Hepatocyte (in vitro differentiated cells): ENCODE results near the gene PBX3. TPM values are rescaled to one million over a fixed set of nuclear protein-coding genes. Genes with fewer than 3 reads are reported as not detected.

ENCODE experiments used
- DNase-seq: peaks from one replicate; pipeline ENCODE4 v3.0.0-alpha.2; 2016; ENCODE audit warnings: low spot score
- H2AFZ ChIP-seq: fragments of 200-600 bp; sonication (generic); 2 replicates; pipeline ENCODE4 v1.6.0; 2016; ENCODE audit warnings: antibody characterized with exemption, mild to moderate bottlenecking
- H3K27ac ChIP-seq: fragments of 200-600 bp; sonication (generic); 2 replicates; pipeline ENCODE4 v1.5.1; 2016; ENCODE audit warnings: mild to moderate bottlenecking
- H3K27me3 ChIP-seq: fragments of 200-600 bp; sonication (generic); 2 replicates; pipeline ENCODE4 v1.6.1; 2016
- H3K36me3 ChIP-seq: fragments of 200-600 bp; sonication (generic); replicated peaks from 2 replicates; pipeline ENCODE4 v1.5.1; 2016; ENCODE audit warnings: low read depth; ENCODE audit not compliant: insufficient read depth
- H3K4me1 ChIP-seq: fragments of 200-600 bp; sonication (generic); 2 replicates; pipeline ENCODE4 v1.5.1; 2016; ENCODE audit warnings: mild to moderate bottlenecking, moderate library complexity; ENCODE audit not compliant: insufficient read depth
- H3K4me2 ChIP-seq: fragments of 200-600 bp; sonication (generic); 2 replicates; pipeline ENCODE4 v1.6.0; 2016
- H3K4me3 ChIP-seq: fragments of 200-600 bp; sonication (generic); 2 replicates; pipeline ENCODE4 v1.5.1; 2016; ENCODE audit warnings: mild to moderate bottlenecking
- H3K79me2 ChIP-seq: fragments of 200-600 bp; sonication (generic); 2 replicates; pipeline ENCODE4 v1.6.0; 2017; ENCODE audit warnings: mild to moderate bottlenecking
- H3K9me2 ChIP-seq: fragments of 200-600 bp; sonication (generic); replicated peaks from 2 replicates; pipeline ENCODE4 v1.6.0; 2017; ENCODE audit warnings: mild to moderate bottlenecking; ENCODE audit not compliant: insufficient read depth
- H3K9me3 ChIP-seq: fragments of 200-600 bp; sonication (generic); 2 replicates; pipeline ENCODE4 v1.5.1; 2016; ENCODE audit warnings: low read depth, mild to moderate bottlenecking
- H4K20me1 ChIP-seq: fragments of 200-600 bp; sonication (generic); 2 replicates; pipeline ENCODE4 v1.6.0; 2016; ENCODE audit warnings: mild to moderate bottlenecking; ENCODE audit not compliant: insufficient read depth, poor library complexity, severe bottlenecking
- EZH2 ChIP-seq: fragments of 200-600 bp; sonication (generic); IDR thresholded peaks from 2 replicates; pipeline ENCODE4 v1.6.1; 2016; ENCODE audit warnings: antibody characterized with exemption, mild to moderate bottlenecking, borderline replicate concordance
- EZH2phosphoT487 ChIP-seq: fragments of 200-600 bp; sonication (generic); IDR thresholded peaks from one replicate; pipeline ENCODE4 v1.6.1; 2018; ENCODE audit warnings: antibody characterized with exemption, mild to moderate bottlenecking, low read depth, moderate library complexity; ENCODE audit not compliant: unreplicated experiment, severe bottlenecking
- WGBS: methylation state at CpG from one replicate; pipeline ENCODE4 v1.1.6; 2016; ENCODE audit warnings: low lambda C conversion rate; ENCODE audit errors: missing lambda C conversion rate; 5-methylcytosine and 5-hydroxymethylcytosine counted together
- polyA plus RNA-seq: library from polyadenylated mRNA; unstranded; fragments of >200 nt; fragmentation: Nextera tagmentation; extraction: Ambion mirVana; gene quantifications from 2 replicates; pipeline ENCODE4 v1.2.1, GENCODE V29; 2016
- total RNA-seq: library from RNA; depleted of rRNA; stranded (reverse); fragments of >200 nt; gene quantifications from 2 replicates; pipeline ENCODE4 v1.2.3, GENCODE V29; 2014
- TF ChIP-seq, protein P1 (sequence below): fragments of 200-600 bp; sonication (generic); IDR thresholded peaks from 2 replicates; pipeline ENCODE4 v1.5.1; 2016; ENCODE audit warnings: antibody characterized with exemption, mild to moderate bottlenecking; ENCODE audit not compliant: poor library complexity

PBX3 gene
- total and polyA plus RNA-seq, 2 experiments from 2014 or later, result 15.9 to 23.3 TPM

DNA sequence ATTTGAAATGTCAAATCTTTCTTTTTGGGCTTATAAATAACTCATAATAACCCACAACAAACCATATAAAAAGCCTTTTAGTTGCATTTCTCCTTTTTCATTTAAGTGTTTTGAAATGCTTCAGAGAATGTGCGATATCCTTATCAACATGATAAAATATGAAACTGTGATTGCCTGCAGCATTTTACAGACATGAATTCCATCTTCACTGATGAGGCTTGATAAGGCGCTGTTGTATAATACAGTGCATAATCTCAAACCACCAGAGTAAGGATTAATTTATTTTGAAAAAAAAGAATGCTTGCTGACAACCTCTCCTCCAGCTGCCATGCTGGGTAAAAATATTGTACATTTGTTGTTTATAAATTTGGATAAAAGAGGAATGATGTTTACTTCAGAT is 216.8 kb downstream of the PBX3 start:
- no peak for TF ChIP-seq EZH2phosphoT487
- no peak for TF ChIP-seq EZH2
- TF ChIP-seq, protein P1, sequence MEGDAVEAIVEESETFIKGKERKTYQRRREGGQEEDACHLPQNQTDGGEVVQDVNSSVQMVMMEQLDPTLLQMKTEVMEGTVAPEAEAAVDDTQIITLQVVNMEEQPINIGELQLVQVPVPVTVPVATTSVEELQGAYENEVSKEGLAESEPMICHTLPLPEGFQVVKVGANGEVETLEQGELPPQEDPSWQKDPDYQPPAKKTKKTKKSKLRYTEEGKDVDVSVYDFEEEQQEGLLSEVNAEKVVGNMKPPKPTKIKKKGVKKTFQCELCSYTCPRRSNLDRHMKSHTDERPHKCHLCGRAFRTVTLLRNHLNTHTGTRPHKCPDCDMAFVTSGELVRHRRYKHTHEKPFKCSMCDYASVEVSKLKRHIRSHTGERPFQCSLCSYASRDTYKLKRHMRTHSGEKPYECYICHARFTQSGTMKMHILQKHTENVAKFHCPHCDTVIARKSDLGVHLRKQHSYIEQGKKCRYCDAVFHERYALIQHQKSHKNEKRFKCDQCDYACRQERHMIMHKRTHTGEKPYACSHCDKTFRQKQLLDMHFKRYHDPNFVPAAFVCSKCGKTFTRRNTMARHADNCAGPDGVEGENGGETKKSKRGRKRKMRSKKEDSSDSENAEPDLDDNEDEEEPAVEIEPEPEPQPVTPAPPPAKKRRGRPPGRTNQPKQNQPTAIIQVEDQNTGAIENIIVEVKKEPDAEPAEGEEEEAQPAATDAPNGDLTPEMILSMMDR, result no peak
- no peaks in the 10 kb centered on the region for H3K9me2 ChIP-seq
- H3K79me2 ChIP-seq, result no peaks in the 10 kb centered on the region
- H3K27ac ChIP-seq, result no peak overlapping the region
- no peaks in the 10 kb centered on the region for H3K27me3 ChIP-seq
- no peaks in the 10 kb centered on the region for H3K9me3 ChIP-seq
- no peak overlapping the region for H3K4me3 ChIP-seq
- no peak for DNase-seq
- no peaks in the 10 kb centered on the region for H3K4me1 ChIP-seq
- no peaks in the 10 kb centered on the region for H3K36me3 ChIP-seq
- no peaks in the 10 kb centered on the region for H4K20me1 ChIP-seq
- no peak overlapping the region for H2AFZ ChIP-seq
- H3K4me2 ChIP-seq, result no peak overlapping the region
- 86% methylated on average over 2 of the region's 2 CpGs for WGBS

DNA sequence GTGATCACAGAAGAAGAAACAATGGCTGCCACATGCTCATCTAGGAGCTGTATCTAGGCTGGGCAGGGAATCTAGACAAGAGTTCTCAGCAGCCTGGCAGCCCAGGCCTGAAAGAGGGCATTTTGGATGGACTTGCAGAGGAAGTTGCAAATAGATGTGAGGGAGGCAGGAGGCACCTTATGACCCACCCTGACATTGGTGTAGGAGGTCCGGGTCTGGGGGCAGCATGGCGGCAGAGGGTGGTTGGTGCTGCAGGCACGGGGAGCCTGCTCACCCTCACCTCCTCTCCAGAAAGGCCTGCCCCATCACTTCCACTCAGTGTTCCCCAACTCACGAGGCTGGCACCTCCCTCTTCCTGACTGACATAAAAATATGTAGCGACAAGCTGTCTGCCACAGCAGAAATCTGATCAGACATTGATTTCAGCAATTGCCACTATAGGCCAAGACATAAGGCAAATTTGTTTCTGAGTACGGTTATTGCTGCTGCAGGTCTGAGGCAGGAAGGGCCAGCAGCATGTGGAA is 217.6 kb downstream of the PBX3 start:
- H3K4me2 ChIP-seq, result no peak overlapping the region
- H3K4me1 ChIP-seq, result no peaks in the 10 kb centered on the region
- H3K27me3 ChIP-seq, result no peaks in the 10 kb centered on the region
- H3K9me3 ChIP-seq, result no peaks in the 10 kb centered on the region
- no peaks in the 10 kb centered on the region for H3K36me3 ChIP-seq
- no peak overlapping the region for H3K4me3 ChIP-seq
- no peaks in the 10 kb centered on the region for H4K20me1 ChIP-seq
- 92% methylated on average over 6 of the region's 6 CpGs for WGBS
- H3K79me2 ChIP-seq, result no peaks in the 10 kb centered on the region
- no peaks in the 10 kb centered on the region for H3K9me2 ChIP-seq
- H3K27ac ChIP-seq, result no peak overlapping the region
- TF ChIP-seq EZH2phosphoT487, result no peak
- no peak for TF ChIP-seq EZH2
- TF ChIP-seq, protein P1, result no peak
- DNase-seq, result no peak
- H2AFZ ChIP-seq, result no peak overlapping the region

DNA sequence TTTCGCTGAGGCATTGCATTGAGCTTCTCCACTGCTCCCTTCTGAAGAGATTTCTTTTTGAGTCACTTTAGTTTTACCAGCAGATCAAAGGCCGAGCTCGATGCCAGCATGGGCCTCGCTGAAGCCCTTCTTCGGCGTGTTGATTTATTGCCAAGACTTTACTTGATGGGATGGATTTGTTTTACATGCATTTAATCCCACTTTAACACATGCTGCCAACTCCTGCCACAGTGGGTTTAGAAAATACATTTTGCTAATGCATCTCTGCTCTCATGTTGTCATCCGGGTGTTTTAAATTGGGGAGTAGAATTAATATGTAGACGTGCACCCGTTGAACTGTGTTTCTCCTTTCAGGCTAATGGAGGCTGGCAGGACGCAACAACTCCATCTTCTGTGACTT is 218.3 kb downstream of the PBX3 start:
- no peak overlapping the region for H2AFZ ChIP-seq
- no peaks in the 10 kb centered on the region for H3K9me3 ChIP-seq
- no peaks in the 10 kb centered on the region for H4K20me1 ChIP-seq
- WGBS, result 59% methylated on average over 10 of the region's 10 CpGs
- no peak overlapping the region for H3K27ac ChIP-seq
- H3K4me1 ChIP-seq, result no peaks in the 10 kb centered on the region
- no peak overlapping the region for H3K4me2 ChIP-seq
- no peaks in the 10 kb centered on the region for H3K36me3 ChIP-seq
- H3K4me3 ChIP-seq, result no peak overlapping the region
- H3K79me2 ChIP-seq, result no peaks in the 10 kb centered on the region
- no peaks in the 10 kb centered on the region for H3K27me3 ChIP-seq
- no peak for DNase-seq
- no peak for TF ChIP-seq EZH2
- TF ChIP-seq EZH2phosphoT487, result no peak
- TF ChIP-seq, protein P1, result no peak
- no peaks in the 10 kb centered on the region for H3K9me2 ChIP-seq

DNA sequence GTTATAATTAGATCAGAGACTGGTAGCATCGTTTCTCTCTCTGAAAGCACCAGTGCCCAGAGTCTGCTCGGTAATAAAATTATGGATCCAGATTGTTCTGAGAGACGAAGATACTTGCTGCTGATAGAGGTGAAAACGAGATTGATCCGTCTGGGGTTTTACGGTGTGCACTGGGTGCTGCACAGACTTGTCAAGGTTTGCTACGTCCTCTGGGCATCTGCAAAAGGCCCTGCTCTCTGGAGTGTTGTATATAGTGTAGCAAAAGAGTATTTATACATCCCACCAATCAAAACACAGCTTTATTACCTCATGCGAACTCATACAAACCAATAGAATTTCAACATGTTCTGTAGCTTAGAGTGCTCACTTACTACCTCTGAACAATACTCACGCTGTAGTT is 219.3 kb downstream of the PBX3 start:
- Histone ChIP-seq H3K27me3 (no peaks in the 10 kb centered on the region), H3K9me3 (no peaks in the 10 kb centered on the region)
- 85% methylated on average over 9 of the region's 9 CpGs for WGBS

More for the DNA sequence above, 219.3 kb downstream of the PBX3 start:
- H3K79me2 ChIP-seq, result no peaks in the 10 kb centered on the region
- H3K27ac ChIP-seq, result no peak overlapping the region
- no peaks in the 10 kb centered on the region for H3K4me1 ChIP-seq
- H3K36me3 ChIP-seq, result no peaks in the 10 kb centered on the region
- H2AFZ ChIP-seq, result no peak overlapping the region
- H3K4me2 ChIP-seq, result no peak overlapping the region
- no peak for DNase-seq
- H3K4me3 ChIP-seq, result no peak overlapping the region
- no peaks in the 10 kb centered on the region for H4K20me1 ChIP-seq
- TF ChIP-seq, protein P1, result no peak
- TF ChIP-seq EZH2, result no peak
- TF ChIP-seq EZH2phosphoT487, result no peak
- H3K9me2 ChIP-seq, result no peaks in the 10 kb centered on the region
